GM15510 (cell line): ENCODE measurements around the gene MRPL58.

Experiments
- POLR2A ChIP-seq: IDR thresholded peaks from 3 replicates; pipeline ENCODE4 v1.6.1; 2011; ENCODE audit warnings: borderline replicate concordance; ENCODE audit not compliant: insufficient read length; ENCODE audit errors: extremely low read depth

Gene MRPL58

DNA sequence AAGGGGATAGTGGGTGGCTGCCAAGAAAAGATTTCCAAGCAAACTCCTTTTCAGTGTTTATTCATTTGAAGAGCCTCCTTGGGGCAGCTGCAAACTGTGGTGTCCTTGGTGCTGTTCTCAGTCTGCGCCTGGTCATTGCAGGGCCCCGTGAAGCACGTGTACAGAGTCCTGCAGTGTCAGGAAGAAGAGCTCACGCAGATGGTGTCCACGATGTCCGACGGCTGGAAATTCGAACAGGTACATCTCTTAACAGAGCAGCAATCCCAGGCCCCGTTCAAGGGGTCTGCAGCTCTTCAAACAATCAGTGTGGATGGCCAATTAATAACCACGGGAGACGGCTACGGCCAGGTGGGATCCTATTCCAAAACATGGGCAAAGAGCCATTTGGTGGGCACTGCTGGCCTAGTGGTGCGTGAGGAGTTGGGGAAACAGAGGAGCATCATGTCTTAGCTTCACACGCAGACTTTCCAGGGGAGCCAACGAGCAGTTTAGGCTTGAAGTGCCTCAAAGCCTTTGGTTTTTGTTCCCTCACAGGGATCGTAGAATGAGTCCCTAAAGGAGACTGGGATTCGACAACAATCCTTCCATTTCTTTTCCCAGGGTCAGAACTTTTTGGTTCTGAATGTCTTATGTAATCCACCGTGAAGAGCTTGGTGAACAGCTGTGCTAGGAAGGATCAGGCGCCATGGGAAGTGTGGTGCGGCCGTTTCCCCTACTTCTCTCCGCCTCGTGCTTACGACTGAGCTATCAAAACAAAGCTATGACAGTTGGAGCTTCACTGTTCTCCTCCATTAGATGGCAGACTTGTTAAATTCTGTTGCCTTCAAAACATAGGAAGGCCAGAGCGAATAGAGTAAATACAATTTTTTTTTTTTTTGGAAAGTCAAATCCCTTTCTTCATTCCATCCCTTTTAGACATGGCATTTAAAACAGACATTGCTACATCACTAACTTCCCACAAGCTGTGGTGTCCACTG lies 47.2 kb downstream of the MRPL58 start:
- TF ChIP-seq POLR2A: no peak

DNA sequence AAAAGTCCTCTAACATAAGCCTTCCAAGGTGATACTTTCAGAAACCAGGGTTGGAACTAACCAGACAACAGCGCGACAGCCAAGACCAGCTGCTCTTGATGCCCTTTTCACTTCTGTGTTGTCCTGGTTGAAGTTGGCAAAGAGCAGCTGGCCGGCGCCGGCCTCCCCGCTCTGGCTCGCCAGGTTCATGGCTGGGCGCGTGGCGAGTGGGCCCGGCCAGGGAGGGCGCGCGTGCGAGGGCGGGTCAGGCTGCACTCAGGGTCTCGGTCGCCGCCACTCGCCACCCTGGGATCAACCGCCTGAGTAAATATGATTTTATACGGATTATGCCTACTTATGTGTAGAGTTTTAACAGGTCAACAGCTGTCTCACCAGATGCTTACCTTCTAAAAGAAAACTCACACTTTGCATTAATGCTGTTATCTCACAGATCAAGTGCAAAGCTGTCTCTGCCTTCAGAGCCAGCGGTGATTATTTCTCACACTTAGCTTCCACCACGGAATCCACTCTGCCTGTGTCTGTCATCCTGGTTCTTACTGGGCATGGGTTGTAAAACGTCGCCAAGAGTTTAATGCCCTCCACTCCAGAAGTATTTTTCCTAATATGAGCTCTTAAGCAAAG lies 48.1 kb downstream of the MRPL58 start:
- TF ChIP-seq POLR2A: no peak

DNA sequence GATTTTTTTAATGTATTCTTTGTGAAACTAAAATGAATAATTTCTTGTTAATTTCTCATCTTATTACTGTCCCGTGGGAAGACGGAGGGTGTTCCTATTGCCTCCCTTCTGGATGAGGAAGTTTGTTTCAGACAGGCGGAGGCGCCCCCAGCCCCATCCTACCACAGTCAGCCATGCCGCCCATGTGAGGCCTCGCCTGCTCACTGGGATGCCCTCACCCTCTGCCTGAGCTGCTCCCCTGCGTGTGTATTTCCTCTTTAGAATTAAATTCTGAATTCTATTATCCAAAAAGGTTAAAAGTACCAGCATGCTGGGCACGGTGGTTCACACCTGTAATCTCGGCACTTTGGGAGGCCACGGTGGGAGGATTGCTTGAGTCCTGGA lies 48.6 kb downstream of the MRPL58 start:
- TF ChIP-seq POLR2A: no peak

DNA sequence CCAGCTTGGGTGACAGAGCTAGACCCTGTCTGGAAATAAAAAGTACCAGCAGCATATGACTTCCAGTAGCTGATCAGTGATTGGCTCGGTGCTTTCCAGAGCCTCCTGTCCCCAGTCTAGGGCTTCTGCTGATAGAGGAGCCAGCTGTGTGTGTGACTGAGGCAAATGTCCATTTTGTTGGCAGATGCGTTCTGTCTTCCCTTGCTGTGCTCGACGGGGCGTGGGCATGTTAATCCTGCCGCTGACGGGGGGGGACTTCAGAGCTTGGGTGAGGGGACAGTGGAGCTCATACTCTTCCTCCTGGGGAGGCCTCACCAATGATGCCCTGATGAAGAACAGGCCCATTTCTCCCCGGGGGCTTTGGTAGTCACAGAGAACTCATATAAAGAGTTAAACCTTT lies 49.1 kb downstream of the MRPL58 start:
- no peak for TF ChIP-seq POLR2A

DNA sequence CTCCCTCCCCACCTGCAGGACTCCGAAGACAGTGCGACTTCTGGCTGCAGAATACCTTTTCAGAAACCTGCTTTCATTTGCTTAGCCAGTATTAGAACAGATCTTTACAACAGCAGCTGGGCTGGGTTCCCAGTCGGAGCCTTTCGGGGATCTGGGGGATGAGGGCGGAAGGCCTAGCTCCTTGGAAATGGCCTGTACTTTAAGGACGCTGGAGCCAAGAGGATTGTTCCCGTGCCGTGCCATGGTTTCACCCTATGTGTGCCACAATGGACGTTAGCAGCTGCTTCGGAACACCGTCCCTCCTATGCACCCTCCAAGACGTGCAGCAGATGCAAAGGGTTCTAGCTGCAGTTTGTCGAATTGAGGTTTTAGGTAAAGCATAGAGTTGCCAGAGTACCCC lies 50.7 kb downstream of the MRPL58 start:
- no peak for TF ChIP-seq POLR2A

DNA sequence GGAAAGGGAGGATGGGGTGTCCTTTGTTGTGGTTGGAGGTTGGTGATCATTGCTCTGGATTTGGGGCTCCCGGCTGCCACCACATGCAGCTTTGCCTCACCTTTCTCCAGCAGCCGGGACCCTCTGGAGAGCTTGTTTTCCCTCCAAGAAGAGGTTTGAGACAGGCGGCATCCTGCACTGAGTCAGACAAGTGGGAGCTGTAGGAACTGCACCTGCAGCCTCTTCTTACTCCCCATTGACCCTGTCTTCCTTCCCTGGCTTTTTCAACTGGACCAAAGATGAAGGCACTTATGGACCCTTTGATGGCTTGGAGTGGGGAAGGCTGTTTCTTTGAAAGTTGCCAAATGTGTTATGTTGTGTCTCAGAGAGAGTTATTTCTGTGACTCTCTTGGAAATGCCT lies 51.2 kb downstream of the MRPL58 start:
- TF ChIP-seq POLR2A: no peak

DNA sequence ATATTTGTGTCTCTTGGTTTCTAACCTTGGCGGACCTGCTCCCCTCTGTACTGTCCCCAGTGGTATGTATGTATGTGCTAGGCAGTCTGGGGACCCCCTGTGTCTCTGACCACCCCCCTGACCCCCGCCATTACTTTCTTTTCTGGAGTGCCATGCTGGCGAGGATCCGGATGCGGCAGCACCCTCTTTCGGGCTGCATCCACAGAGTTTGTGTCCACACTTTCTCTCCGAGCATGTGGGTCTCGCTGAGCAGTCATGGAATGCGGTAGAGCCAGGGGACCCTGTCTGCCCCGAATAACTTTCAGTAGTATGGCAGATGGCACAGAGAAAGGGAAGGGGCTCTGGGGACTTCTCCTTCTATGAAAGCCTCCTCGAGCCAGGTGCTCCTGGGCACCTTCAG lies 51.6 kb downstream of the MRPL58 start:
- no peak for TF ChIP-seq POLR2A

DNA sequence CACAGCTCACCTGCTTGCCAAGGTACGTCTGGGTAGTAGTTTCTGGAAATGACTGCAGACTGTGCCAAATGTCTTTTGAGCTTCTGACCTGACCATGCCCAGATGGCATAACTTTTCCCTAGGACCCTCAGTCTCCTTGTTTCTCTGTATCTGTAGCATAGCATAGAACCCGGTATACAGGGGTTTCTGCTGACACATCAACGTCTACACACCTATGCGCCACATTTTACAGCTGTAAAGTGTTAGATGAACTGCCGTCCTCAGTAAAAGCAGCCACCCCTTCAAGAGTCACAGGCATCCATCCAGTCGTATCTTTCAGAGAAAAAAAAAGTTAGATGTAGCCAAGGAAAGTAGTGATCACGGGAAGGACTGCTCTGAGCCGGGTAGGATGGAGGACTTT lies 52.0 kb downstream of the MRPL58 start:
- TF ChIP-seq POLR2A: no peak

DNA sequence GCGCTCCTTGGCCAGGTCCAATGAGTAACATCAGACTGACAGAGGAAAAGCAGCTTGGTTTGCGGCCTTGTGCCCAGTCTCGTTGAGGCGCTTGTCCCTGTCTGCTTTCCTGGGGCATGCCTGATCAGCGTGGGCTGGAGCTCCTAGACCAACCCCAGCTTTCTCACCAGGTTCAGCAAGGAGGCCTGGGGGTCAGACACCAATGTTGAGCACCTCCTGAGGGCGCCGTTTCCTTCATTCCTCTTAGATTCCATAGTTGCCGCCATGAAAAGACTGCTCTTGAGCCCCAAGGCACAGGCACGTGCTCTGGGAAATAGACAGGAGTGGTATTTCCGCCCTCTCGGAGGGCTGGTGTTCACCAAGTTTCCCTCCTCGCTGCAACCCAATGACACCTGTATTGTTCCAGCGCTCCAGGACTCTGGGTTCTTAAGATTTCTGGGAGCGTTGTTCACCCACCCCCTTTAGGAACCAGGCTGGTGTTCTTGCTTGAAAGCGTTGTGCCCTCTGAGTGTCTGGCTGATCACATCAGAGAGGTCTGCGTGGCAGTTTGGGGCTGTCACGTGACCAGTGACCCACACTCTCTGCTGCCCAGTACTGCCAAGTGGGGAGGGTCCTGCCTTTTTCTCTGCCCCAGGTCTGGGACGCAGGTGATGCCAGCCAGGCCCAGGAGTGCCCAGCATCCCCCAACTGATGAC lies 52.5 kb downstream of the MRPL58 start:
- TF ChIP-seq POLR2A: no peak

DNA sequence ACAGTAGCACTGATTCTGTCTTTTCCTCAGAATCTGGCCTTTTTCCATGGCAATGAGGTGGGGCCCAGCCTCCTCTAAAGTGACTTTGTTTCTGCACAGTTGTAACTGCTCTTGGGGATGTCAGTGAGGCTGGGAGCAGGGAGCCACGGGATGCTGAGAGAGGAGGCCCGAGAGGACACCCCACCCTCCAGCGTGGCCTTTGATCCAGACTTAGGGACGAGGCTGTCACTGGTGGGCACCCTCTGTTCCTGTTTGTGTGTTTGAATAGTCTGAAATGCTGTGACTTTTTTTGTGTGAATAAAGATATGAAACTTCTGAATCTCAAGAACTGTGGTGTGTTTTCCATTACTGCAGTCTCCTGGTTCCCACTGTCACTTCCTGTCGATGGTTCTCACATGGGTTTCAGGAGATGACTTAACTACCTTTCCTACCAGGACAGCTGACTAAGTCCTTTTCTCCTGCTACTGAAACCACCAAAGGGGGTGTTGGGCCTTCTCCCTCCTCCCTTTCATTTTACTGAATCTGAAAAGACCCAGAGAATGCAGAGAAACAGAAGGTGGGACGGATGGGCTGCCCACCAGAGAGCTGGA lies 53.2 kb downstream of the MRPL58 start:
- no peak for TF ChIP-seq POLR2A

DNA sequence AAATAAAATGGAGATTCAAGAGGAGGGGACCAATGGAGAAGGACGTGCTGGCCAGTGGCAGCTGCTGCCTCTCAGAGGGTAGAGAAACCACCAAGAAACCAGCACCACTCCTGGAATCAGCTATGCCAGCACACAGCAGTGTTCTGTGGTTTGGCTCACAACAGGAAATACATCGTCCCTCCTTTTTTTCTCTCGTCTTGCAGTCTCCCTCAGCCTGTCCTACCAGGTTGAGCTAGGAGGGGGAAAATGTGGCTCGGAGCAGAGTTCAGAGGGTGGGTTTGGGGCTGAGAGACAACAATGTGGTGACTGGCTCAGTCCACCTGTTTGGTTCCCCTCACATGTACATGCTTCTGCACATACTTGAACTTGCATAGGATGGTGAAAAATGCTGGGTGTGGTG lies 55.4 kb downstream of the MRPL58 start:
- TF ChIP-seq POLR2A: no peak

DNA sequence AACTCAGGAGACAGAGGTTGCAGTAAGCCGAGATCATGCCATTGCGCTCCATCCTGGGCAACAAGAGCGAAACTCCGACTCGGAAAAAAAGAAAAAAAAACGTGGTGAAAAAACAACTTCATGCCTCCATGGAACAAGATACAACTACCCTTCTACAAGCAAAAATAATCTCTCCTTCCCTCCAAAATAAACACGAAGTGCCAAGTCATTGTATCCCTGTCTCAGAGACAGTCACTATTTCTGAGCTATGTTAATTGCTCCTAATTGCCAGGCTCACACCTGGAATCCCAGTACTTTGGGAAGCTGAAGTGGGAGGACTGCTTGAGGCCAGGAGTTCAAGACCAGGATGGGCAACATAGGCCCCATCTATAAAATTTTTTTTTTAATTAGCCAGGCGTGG lies 56.3 kb downstream of the MRPL58 start:
- no peak for TF ChIP-seq POLR2A

DNA sequence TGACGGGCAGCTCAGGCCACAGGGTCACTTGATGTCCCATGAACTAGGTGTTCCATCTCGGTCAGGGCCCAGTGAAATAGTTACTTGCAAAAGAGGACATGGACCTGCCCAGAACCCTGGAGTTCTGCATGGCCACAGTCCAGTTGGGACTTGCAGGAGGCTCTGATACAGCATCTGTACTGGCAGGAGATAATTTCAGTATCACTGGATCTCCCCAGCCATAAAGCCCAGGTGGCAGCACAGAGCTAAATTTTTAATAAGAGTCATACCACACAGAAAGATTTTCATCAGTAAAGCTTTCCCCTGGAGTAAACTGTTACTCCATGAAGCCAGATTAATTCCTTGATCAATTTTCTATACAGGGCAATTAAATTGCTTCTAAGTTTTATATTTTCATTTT lies 57.3 kb downstream of the MRPL58 start:
- no peak for TF ChIP-seq POLR2A
